Testis (tissue), 2 donors: ENCODE measurements around the gene FBN2.

Experiments used
- CTCF ChIP-seq, 3 experiments: fragments of 450-650 bp in 2 of 3; fragments of 200-600 bp in 1 of 3; sonication (generic) in 1 of 3; IDR thresholded peaks; one replicate each; pipeline ENCODE4 v1.5.1; 2016 to 2019; ENCODE audit warnings: antibody characterized with exemption in 3 of 3, mild to moderate bottlenecking in 2 of 3, moderate library complexity in 1 of 3
- POLR2A ChIP-seq: fragments of 450-650 bp; IDR thresholded peaks from one replicate; pipeline ENCODE4 v1.6.1; 2017; ENCODE audit warnings: antibody characterized with exemption, mild to moderate bottlenecking, moderate library complexity

- no peak for TF ChIP-seq CTCF (IDR thresholded peaks at IDR 0.05)
- no peak for TF ChIP-seq POLR2A
These were observed 312.6 kb downstream of the FBN2 start for GRCh38 chr5:128225245-128226030.
